Uterus (tissue), 4 donors: ENCODE data around the gene BORCS6. TPM values are rescaled to one million over a fixed set of nuclear protein-coding genes. Genes with fewer than 3 reads are reported as not detected.
A peak's percentile ranks its signal among the peaks of the same experiment; 100 is the strongest.
"Not testable (repeated sequence)": the region's sequence is repeated elsewhere in the genome, so short reads cannot be mapped to it uniquely, and the experiment has no call there.

Source experiments
- DNase-seq, 2 donors: peaks; one replicate each; pipeline ENCODE4 v3.0.0-alpha.2; 2019 to 2020
- H3K27ac ChIP-seq, 2 donors: fragments of 200-600 bp; sonication (generic); 1 replicate in 1 of 2; 2 replicates in 1 of 2; pipeline ENCODE4 v1.5.1; 2016 to 2018
- H3K27me3 ChIP-seq, 2 donors: fragments of 200-600 bp; sonication (generic); one replicate each; pipeline ENCODE4 v1.5.1; 2018 to 2019; ENCODE audit warnings: control low read depth in 1 of 2
- H3K36me3 ChIP-seq, 2 donors: fragments of 200-600 bp; sonication (generic); one replicate each; pipeline ENCODE4 v1.5.1; 2019; ENCODE audit warnings: control low read depth in 1 of 2
- H3K4me1 ChIP-seq, 2 donors: fragments of 200-600 bp; sonication (generic); one replicate each; pipeline ENCODE4 v1.5.1; 2018 to 2019; ENCODE audit warnings: control low read depth in 1 of 2
- H3K4me3 ChIP-seq, 2 donors: fragments of 200-600 bp; sonication (generic); 1 replicate in 1 of 2; 2 replicates in 1 of 2; pipeline ENCODE4 v1.5.1; 2018 to 2019; ENCODE audit warnings: mild to moderate bottlenecking in 1 of 2
- H3K9me3 ChIP-seq, 2 donors: fragments of 200-600 bp; sonication (generic); one replicate each; pipeline ENCODE4 v1.5.1; 2019; ENCODE audit warnings: control low read depth in 1 of 2
- POLR2A ChIP-seq, 2 donors: fragments of 450-650 bp; IDR thresholded peaks; one replicate each; pipeline ENCODE4 v1.6.1; 2016; ENCODE audit warnings: antibody characterized with exemption in 2 of 2, mild to moderate bottlenecking in 1 of 2, moderate library complexity in 1 of 2
- intact Hi-C: fragments of 100-400 bp; cut with DNase I; formaldehyde crosslinking; loops from one replicate; pipeline ENCODE4 v1.15.1; 2023; ENCODE audit warnings: low total_unique reads
- total RNA-seq, 4 donors: library from RNA; depleted of rRNA in 3 of 4; stranded (reverse); fragments of >200 nt in 3 of 4; gene quantifications; one replicate each; pipeline versions ENCODE4 v1.1.0 to v1.2.4, GENCODE V29; 2014 to 2023
- TF ChIP-seq, protein P1 (sequence below), 4 experiments: fragments of 200-600 bp in 2 of 4; fragments of 450-650 bp in 2 of 4; sonication (generic) in 2 of 4; IDR thresholded peaks; one replicate each; pipeline ENCODE4 v1.5.1; 2016 to 2019; ENCODE audit warnings: antibody characterized with exemption in 4 of 4, mild to moderate bottlenecking in 2 of 4, moderate library complexity in 1 of 4
- donor health status: DM: yes; HTN: yes; CAD: no.

BORCS6 gene
- total RNA-seq, 4 donors from 2014 or later = under 0.01 to 9.0 (median 6.1) TPM

- intact Hi-C loops = loop anchor here (5.0 kb wide), 1 partner anchor 35 kb away; no protein-coding TSS in a partner anchor
- H3K4me1 ChIP-seq = peaks cover 0 to 9% of the 10 kb centered on the region in 2 donors
- peak in 1 of 2 donors; percentile 1 for TF ChIP-seq POLR2A (IDR thresholded peaks at IDR 0.05)
- TF ChIP-seq, protein P1, sequence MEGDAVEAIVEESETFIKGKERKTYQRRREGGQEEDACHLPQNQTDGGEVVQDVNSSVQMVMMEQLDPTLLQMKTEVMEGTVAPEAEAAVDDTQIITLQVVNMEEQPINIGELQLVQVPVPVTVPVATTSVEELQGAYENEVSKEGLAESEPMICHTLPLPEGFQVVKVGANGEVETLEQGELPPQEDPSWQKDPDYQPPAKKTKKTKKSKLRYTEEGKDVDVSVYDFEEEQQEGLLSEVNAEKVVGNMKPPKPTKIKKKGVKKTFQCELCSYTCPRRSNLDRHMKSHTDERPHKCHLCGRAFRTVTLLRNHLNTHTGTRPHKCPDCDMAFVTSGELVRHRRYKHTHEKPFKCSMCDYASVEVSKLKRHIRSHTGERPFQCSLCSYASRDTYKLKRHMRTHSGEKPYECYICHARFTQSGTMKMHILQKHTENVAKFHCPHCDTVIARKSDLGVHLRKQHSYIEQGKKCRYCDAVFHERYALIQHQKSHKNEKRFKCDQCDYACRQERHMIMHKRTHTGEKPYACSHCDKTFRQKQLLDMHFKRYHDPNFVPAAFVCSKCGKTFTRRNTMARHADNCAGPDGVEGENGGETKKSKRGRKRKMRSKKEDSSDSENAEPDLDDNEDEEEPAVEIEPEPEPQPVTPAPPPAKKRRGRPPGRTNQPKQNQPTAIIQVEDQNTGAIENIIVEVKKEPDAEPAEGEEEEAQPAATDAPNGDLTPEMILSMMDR (IDR thresholded peaks at IDR 0.05) = no peak
Measured at GRCh38 chr17:8222380-8222629, 32.3 kb upstream of the BORCS6 start.

DNA sequence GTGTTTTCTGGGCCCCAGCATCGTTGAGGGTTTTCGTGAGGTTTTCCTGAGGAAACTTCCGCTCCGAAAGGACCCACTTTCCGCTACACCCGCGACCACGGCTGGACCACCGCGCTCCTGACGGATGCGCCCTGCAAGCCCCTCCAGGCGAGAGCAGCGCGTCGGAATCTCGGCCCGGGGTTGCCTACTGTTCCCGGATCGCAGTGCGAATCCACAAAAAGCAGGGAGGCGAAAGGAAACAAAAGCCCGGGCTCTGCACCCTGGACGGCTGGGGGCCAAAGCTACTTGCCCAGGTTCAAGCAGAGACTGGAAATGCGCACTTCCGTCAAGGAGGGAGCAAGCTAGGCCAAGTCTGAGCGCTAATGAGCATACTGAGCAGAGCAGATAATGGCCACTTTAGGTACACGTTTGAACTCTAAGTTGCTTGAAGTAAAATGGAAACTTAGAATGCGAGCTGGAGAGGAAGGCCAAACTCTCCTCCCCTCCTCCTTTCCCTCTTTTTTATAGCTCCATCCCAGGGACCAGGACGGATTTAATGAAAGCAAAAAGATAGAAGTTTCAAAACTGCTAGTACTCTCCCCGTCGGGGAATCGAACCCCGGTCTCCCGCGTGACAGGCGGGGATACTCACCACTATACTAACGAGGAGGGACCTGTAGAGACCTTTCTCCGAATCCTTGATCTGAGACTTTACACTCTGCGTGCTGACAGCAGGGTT is 31.8 kb upstream of the BORCS6 start:
- DNase-seq = peak; percentile 90 to 93
- Histone ChIP-seq H3K9me3 (no peaks in the 10 kb centered on the region), H3K4me3 (peak overlapping the region; percentile 63 to 76), H3K27ac (peak overlapping the region; percentile 98 to 99), H3K4me1 (peaks cover 0 to 9% of the 10 kb centered on the region in 2 donors), H3K27me3 (no peaks in the 10 kb centered on the region), H3K36me3 (no peaks in the 10 kb centered on the region)
- no peak for TF ChIP-seq POLR2A (IDR thresholded peaks at IDR 0.05)
- TF ChIP-seq, protein P1 (IDR thresholded peaks at IDR 0.05) = no peak
- intact Hi-C loops = loop anchor here (5.0 kb wide), 1 partner anchor 35 kb away; no protein-coding TSS in a partner anchor

More at GRCh38 chr17:8222380-8222629, 32.3 kb upstream of the BORCS6 start:
- no peaks in the 10 kb centered on the region for H3K9me3 ChIP-seq
- peak overlapping the region; percentile 63 to 76 for H3K4me3 ChIP-seq
- peak overlapping the region; percentile 98 to 99 for H3K27ac ChIP-seq
- H3K36me3 ChIP-seq = no peaks in the 10 kb centered on the region
- no peaks in the 10 kb centered on the region for H3K27me3 ChIP-seq
- DNase-seq = no peak

GRCh38 chr17:8220783-8221662 is 31.0 kb upstream of the BORCS6 start:
- TF ChIP-seq POLR2A (IDR thresholded peaks at IDR 0.05) = peak; percentile 14 to 20
- TF ChIP-seq, protein P1 (IDR thresholded peaks at IDR 0.05) = peak in 1 of 4 experiments; percentile 12
- H3K27me3 ChIP-seq = no peaks in the 10 kb centered on the region
- intact Hi-C loops = loop anchor here (5.0 kb wide), 1 partner anchor 34 kb away; no protein-coding TSS in a partner anchor
- H3K36me3 ChIP-seq = no peaks in the 10 kb centered on the region
- DNase-seq = peak; percentile 94 to 95
- H3K27ac ChIP-seq = peak overlapping the region; percentile 98 to 99
- H3K4me1 ChIP-seq = peaks cover 0 to 9% of the 10 kb centered on the region in 2 donors
- H3K9me3 ChIP-seq = no peaks in the 10 kb centered on the region
- H3K4me3 ChIP-seq = peak overlapping the region; percentile 63 to 76

- intact Hi-C loops = not testable (repeated sequence)
Measured at GRCh38 chr17:8214000-8214399, 24.0 kb upstream of the BORCS6 start.

DNA sequence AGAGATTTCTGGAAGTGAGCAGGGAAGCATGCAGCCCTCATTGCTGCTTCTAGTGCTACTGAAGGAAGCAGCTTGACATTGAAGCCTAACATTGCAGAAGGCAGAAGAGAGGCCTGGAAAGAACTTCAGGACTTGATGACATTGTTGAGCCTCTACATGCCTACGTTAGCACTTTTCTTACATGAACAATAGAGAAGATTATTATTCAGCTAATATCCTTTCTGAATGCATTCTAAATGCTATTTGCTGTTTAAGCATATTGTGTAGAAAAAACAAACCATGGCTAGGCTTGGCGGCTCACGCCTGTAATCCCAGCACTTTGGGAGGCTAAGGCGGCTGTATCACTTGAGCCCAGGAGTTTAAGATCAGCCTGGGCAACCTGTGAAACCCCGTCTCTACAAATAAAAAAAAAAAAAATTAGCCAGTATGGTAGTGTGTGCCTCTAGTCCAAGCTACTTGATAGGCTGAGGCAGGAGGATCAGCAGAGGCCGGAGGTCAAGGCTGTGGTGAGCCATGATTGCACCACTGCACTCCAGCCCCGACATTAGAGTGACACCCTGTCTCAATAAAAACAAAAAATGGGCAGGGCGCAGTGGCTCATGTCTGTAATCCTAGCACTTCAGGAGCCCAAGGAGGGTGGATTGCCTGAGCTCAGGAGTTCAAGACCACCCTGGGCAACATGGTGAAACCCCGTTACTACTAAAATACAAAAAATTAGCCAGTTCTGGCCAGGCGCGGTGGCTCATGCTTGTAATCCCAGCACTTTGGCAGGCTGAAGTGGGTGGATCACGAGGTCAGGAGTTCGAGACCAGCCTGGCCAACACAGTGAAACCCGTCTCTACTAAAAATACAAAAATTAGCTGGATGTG is 22.6 kb upstream of the BORCS6 start:
- H3K9me3 ChIP-seq = no peaks in the 10 kb centered on the region
- TF ChIP-seq POLR2A (IDR thresholded peaks at IDR 0.05) = no peak
- TF ChIP-seq, protein P1 (IDR thresholded peaks at IDR 0.05) = no peak
- no peaks in the 10 kb centered on the region for H3K27me3 ChIP-seq
- H3K4me3 ChIP-seq = no peak overlapping the region
- no peaks in the 10 kb centered on the region for H3K36me3 ChIP-seq
- DNase-seq = no peak
- H3K4me1 ChIP-seq = no peaks in the 10 kb centered on the region
- H3K27ac ChIP-seq = no peak overlapping the region
- intact Hi-C loops = no loop called here

More at GRCh38 chr17:8214000-8214399, 24.0 kb upstream of the BORCS6 start:
- H3K36me3 ChIP-seq, H3K27ac ChIP-seq, H3K4me3 ChIP-seq, H3K27me3 ChIP-seq, DNase-seq, H3K9me3 ChIP-seq, H3K4me1 ChIP-seq: not testable (repeated sequence)
